RWPE2 (cell line): ENCODE results near the gene LGR5.
"Not testable (repeated sequence)": the region's sequence is repeated elsewhere in the genome, so short reads cannot be mapped to it uniquely, and the experiment has no call there.

Source experiments
- ATAC-seq: fragments of 200-7000 bp; cut with Tn5 transposase; 3 replicates; pipeline ENCODE4 v1.9.1; 2021; ENCODE audit warnings: low read depth
- DNase-seq: peaks from one replicate; pipeline ENCODE4 v3.0.0-alpha.2; 2020; ENCODE audit warnings: low spot score
- H3K27ac ChIP-seq: fragments of 450-650 bp; 2 replicates; pipeline ENCODE4 v1.5.1; 2017; ENCODE audit warnings: mild to moderate bottlenecking; ENCODE audit not compliant: poor library complexity, severe bottlenecking
- H3K27me3 ChIP-seq: fragments of 250-450 bp; sonication (Bioruptor Pico); 2 replicates; pipeline ENCODE4 v1.5.1; 2021; ENCODE audit warnings: mild to moderate bottlenecking, moderate library complexity; ENCODE audit not compliant: insufficient read depth, poor library complexity, severe bottlenecking
- H3K36me3 ChIP-seq: fragments of 250-450 bp; sonication (Bioruptor Pico); 2 replicates; pipeline ENCODE4 v1.5.1; 2020; ENCODE audit warnings: low read depth, mild to moderate bottlenecking, moderate library complexity
- H3K4me1 ChIP-seq: fragments of 250-450 bp; sonication (Bioruptor Pico); 2 replicates; pipeline ENCODE4 v1.5.1; 2021; ENCODE audit warnings: mild to moderate bottlenecking, moderate library complexity; ENCODE audit not compliant: insufficient read depth, poor library complexity, severe bottlenecking
- H3K4me3 ChIP-seq: fragments of 250-450 bp; sonication (Bioruptor Pico); 2 replicates; pipeline ENCODE4 v1.5.1; 2021; ENCODE audit warnings: mild to moderate bottlenecking, moderate library complexity; ENCODE audit not compliant: severe bottlenecking
- H3K9me3 ChIP-seq: fragments of 250-450 bp; sonication (Bioruptor Pico); 2 replicates; pipeline ENCODE4 v1.5.1; 2021; ENCODE audit warnings: mild to moderate bottlenecking, moderate library complexity; ENCODE audit not compliant: severe bottlenecking
- CTCF ChIP-seq: fragments of 450-650 bp; IDR thresholded peaks from one replicate; pipeline ENCODE4 v1.5.1; 2017; ENCODE audit warnings: mild to moderate bottlenecking, moderate library complexity; ENCODE audit not compliant: poor library complexity, severe bottlenecking

LGR5 gene

GRCh38 chr12:71477609-71478008, 38.0 kb downstream of the LGR5 start:
- DNase-seq = no peak
- no peaks in the 10 kb centered on the region for H3K27me3 ChIP-seq
- H3K27ac ChIP-seq = no peak overlapping the region
- no peaks in the 10 kb centered on the region for H3K36me3 ChIP-seq
- H3K4me3 ChIP-seq = no peak overlapping the region
- no peak for ATAC-seq
- no peaks in the 10 kb centered on the region for H3K9me3 ChIP-seq
- no peaks in the 10 kb centered on the region for H3K4me1 ChIP-seq
- TF ChIP-seq CTCF = no peak

GRCh38 chr12:71478270-71478669, 38.7 kb downstream of the LGR5 start:
- no peak for DNase-seq
- no peaks in the 10 kb centered on the region for H3K27me3 ChIP-seq
- no peaks in the 10 kb centered on the region for H3K9me3 ChIP-seq
- ATAC-seq = no peak
- no peaks in the 10 kb centered on the region for H3K4me1 ChIP-seq
- no peak overlapping the region for H3K27ac ChIP-seq
- H3K36me3 ChIP-seq = no peaks in the 10 kb centered on the region
- no peak for TF ChIP-seq CTCF
- H3K4me3 ChIP-seq = no peak overlapping the region

GRCh38 chr12:71484272-71484905, 44.8 kb downstream of the LGR5 start:
- TF ChIP-seq CTCF = no peak
- DNase-seq = no peak
- Histone ChIP-seq H3K4me3 (no peak overlapping the region), H3K36me3 (no peaks in the 10 kb centered on the region), H3K9me3 (no peaks in the 10 kb centered on the region), H3K27ac (no peak overlapping the region), H3K4me1 (no peaks in the 10 kb centered on the region), H3K27me3 (peaks cover 3% of the 10 kb centered on the region)
- no peak for ATAC-seq

DNA sequence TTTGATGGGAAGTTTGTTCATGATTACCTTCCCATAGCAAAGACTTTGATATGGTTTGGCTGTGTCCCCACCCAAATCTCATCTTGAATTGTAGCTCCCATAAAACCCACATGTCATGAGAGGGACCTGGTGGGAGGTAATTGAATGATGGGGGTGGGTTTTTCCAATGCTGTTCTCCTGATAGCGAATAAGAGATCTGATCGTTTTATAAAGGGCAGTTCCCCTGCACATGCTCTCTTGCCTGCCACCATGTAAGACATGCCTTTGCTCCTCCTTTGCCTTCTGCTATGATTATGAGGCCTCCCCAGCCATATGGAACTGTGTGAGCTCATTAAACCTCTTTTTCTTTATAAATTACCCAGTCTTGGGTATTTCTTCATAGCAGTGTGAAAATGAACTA, 51.2 kb downstream of the LGR5 start:
- not testable (repeated sequence) for ATAC-seq, H3K4me1 ChIP-seq, H3K4me3 ChIP-seq, H3K27ac ChIP-seq, DNase-seq, H3K27me3 ChIP-seq, H3K9me3 ChIP-seq, H3K36me3 ChIP-seq

- H3K27ac ChIP-seq = no peak overlapping the region
- TF ChIP-seq CTCF = no peak
- H3K36me3 ChIP-seq = no peaks in the 10 kb centered on the region
- H3K9me3 ChIP-seq = no peaks in the 10 kb centered on the region
- DNase-seq = no peak
- no peaks in the 10 kb centered on the region for H3K27me3 ChIP-seq
- H3K4me3 ChIP-seq = no peak overlapping the region
- no peaks in the 10 kb centered on the region for H3K4me1 ChIP-seq
- ATAC-seq = no peak
Observed at GRCh38 chr12:71492604-71493003, 53.0 kb downstream of the LGR5 start.
